Uterus (tissue), 2 donors: ENCODE data around the gene FRMD5.

Source experiments
- POLR2A ChIP-seq, 2 donors: fragments of 450-650 bp; IDR thresholded peaks; one replicate each; pipeline ENCODE4 v1.6.1; 2016; ENCODE audit warnings: antibody characterized with exemption in 2 of 2, mild to moderate bottlenecking in 1 of 2, moderate library complexity in 1 of 2
- TF ChIP-seq, protein P1 (sequence below), 4 experiments: fragments of 200-600 bp in 2 of 4; fragments of 450-650 bp in 2 of 4; sonication (generic) in 2 of 4; IDR thresholded peaks; one replicate each; pipeline ENCODE4 v1.5.1; 2016 to 2019; ENCODE audit warnings: antibody characterized with exemption in 4 of 4, mild to moderate bottlenecking in 2 of 4, moderate library complexity in 1 of 4

DNA sequence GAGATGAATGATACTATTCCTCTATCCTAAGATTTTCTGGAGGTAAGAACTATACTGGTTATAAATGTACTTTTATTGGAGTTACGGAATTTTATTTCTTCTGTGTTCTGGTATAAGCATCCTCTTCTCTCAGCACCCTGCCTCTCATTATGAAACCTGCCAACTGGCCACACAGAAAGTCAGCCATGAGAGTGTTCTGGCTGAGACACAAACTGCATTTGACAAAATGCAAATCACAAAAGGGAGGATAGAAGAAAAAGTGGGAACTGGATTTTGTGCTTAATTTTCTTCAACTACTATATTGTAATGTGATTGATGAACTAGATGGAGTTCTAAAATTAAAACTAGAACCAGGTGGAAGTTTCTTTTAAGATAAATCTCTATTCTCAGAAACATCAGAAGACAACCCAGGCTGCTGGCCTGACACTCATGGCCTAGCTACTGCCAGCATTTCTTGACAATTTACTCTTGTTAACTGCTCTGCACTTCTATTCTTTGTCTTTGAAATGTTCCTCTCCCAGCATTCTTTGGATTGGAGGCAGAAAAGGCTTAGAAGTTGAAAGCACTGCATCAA is 225.2 kb downstream of the FRMD5 start:
- TF ChIP-seq POLR2A (IDR thresholded peaks at IDR 0.05), result no peak
- TF ChIP-seq, protein P1, sequence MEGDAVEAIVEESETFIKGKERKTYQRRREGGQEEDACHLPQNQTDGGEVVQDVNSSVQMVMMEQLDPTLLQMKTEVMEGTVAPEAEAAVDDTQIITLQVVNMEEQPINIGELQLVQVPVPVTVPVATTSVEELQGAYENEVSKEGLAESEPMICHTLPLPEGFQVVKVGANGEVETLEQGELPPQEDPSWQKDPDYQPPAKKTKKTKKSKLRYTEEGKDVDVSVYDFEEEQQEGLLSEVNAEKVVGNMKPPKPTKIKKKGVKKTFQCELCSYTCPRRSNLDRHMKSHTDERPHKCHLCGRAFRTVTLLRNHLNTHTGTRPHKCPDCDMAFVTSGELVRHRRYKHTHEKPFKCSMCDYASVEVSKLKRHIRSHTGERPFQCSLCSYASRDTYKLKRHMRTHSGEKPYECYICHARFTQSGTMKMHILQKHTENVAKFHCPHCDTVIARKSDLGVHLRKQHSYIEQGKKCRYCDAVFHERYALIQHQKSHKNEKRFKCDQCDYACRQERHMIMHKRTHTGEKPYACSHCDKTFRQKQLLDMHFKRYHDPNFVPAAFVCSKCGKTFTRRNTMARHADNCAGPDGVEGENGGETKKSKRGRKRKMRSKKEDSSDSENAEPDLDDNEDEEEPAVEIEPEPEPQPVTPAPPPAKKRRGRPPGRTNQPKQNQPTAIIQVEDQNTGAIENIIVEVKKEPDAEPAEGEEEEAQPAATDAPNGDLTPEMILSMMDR (IDR thresholded peaks at IDR 0.05), result no peak
